ENCODE measurements around the gene DHRS3. TPM values are rescaled to one million over a fixed set of nuclear protein-coding genes. Genes with fewer than 3 reads are reported as not detected.

DHRS3 gene
- total RNA-seq, 4 donors from 2014 or later: 175 to 342 (median 227) TPM

GRCh38 chr1:12629511-12629956 is 11.5 kb upstream of the DHRS3 start:
- DNase-seq (ENCODE audit: low spot score): no peak
- no peak for TF ChIP-seq CTCF (IDR thresholded peaks at IDR 0.05)
- no peak for ATAC-seq (ENCODE audit: low FRiP score)

GRCh38 chr1:12627296-12627695 is 9.3 kb upstream of the DHRS3 start:
- DNase-seq (ENCODE audit: low spot score): no peak
- no peak for ATAC-seq (ENCODE audit: low FRiP score)
- no peak for TF ChIP-seq CTCF (IDR thresholded peaks at IDR 0.05)

GRCh38 chr1:12626888-12627287 is 8.9 kb upstream of the DHRS3 start:
- DNase-seq (ENCODE audit: low spot score): no peak
- no peak for ATAC-seq (ENCODE audit: low FRiP score)
- no peak for TF ChIP-seq CTCF (IDR thresholded peaks at IDR 0.05)

- no peak for ATAC-seq (ENCODE audit: low FRiP score)
- TF ChIP-seq CTCF (IDR thresholded peaks at IDR 0.05): no peak
- no peak for DNase-seq (ENCODE audit: low spot score)
These were observed 7.3 kb upstream of the DHRS3 start for GRCh38 chr1:12625276-12625675.

- ATAC-seq (ENCODE audit: low FRiP score): no peak
- TF ChIP-seq CTCF (IDR thresholded peaks at IDR 0.05): no peak
- DNase-seq (ENCODE audit: low spot score): no peak
These were observed 4.5 kb upstream of the DHRS3 start for GRCh38 chr1:12622506-12622905.

- TF ChIP-seq CTCF (IDR thresholded peaks at IDR 0.05): no peak
- DNase-seq (ENCODE audit: low spot score) (no peak), ATAC-seq (ENCODE audit: low FRiP score) (no peak)
These were observed 3.6 kb upstream of the DHRS3 start for GRCh38 chr1:12621346-12622335.

GRCh38 chr1:12620931-12621330 is 2.9 kb upstream of the DHRS3 start:
- ATAC-seq (ENCODE audit: low FRiP score) (no peak), DNase-seq (ENCODE audit: low spot score) (no peak)
- TF ChIP-seq CTCF (IDR thresholded peaks at IDR 0.05): no peak
